Fibroblast of skin of scalp (primary cell): ENCODE results near the gene HSD17B8.

Source experiments
- DNase-seq: peaks from one replicate; pipeline ENCODE4 v3.0.0-alpha.2; 2013

HSD17B8 gene

GRCh38 chr6:33192671-33193602 is 11.5 kb upstream of the HSD17B8 start:
- no peak for DNase-seq

GRCh38 chr6:33193619-33194018 is 10.8 kb upstream of the HSD17B8 start:
- DNase-seq = no peak

GRCh38 chr6:33194431-33194979 is 9.9 kb upstream of the HSD17B8 start:
- DNase-seq = no peak

- DNase-seq = no peak
Measured at GRCh38 chr6:33195304-33196165, 8.9 kb upstream of the HSD17B8 start.

GRCh38 chr6:33197431-33198048 is 6.9 kb upstream of the HSD17B8 start:
- DNase-seq = peak; percentile 61

- no peak for DNase-seq
Measured at GRCh38 chr6:33198159-33198852, 6.1 kb upstream of the HSD17B8 start.

- DNase-seq = no peak
Measured at GRCh38 chr6:33198853-33199436, 5.5 kb upstream of the HSD17B8 start.

GRCh38 chr6:33199687-33200218 is 4.7 kb upstream of the HSD17B8 start:
- peak; percentile 66 for DNase-seq

GRCh38 chr6:33200219-33201146 is 4.0 kb upstream of the HSD17B8 start, which contains the start of the genes RXRB and SLC39A7:
Gene RXRB (minus strand): TSS chr6:33200665. CDS start chr6:33200476, 189 bp downstream.
Gene SLC39A7 (plus strand): TSS chr6:33200867. CDS start chr6:33201246, 379 bp downstream.
- peak; percentile 100 for DNase-seq

- no peak for DNase-seq
Measured at GRCh38 chr6:33201147-33201545, 3.3 kb upstream of the HSD17B8 start.

- no peak for DNase-seq
Measured at GRCh38 chr6:33201935-33202334, 2.5 kb upstream of the HSD17B8 start.

GRCh38 chr6:33202799-33203198 is 1.7 kb upstream of the HSD17B8 start:
- no peak for DNase-seq

GRCh38 chr6:33203443-33204164 is 851 bp upstream of the HSD17B8 start:
- no peak for DNase-seq

GRCh38 chr6:33204165-33204414 is 365 bp upstream of the HSD17B8 start:
- no peak for DNase-seq

GRCh38 chr6:33205191-33206026 is 954 bp downstream of the HSD17B8 start:
- DNase-seq = peak; percentile 37

GRCh38 chr6:33206027-33206863 is 1.8 kb downstream of the HSD17B8 start:
- peak; percentile 59 for DNase-seq

GRCh38 chr6:33206864-33207551 is 2.6 kb downstream of the HSD17B8 start:
- DNase-seq = peak; percentile 73
